Activated CD4-positive, alpha-beta T cell treated with anti-CD3 and anti-CD28 coated beads, Interleukin-2, amount 50 U/mL, for 16 hours (primary cell): ENCODE measurements around the gene HDAC11.

Experiments used
- DNase-seq: peaks from one replicate; pipeline ENCODE4 v3.0.0-alpha.2; 2020

HDAC11 gene

DNA sequence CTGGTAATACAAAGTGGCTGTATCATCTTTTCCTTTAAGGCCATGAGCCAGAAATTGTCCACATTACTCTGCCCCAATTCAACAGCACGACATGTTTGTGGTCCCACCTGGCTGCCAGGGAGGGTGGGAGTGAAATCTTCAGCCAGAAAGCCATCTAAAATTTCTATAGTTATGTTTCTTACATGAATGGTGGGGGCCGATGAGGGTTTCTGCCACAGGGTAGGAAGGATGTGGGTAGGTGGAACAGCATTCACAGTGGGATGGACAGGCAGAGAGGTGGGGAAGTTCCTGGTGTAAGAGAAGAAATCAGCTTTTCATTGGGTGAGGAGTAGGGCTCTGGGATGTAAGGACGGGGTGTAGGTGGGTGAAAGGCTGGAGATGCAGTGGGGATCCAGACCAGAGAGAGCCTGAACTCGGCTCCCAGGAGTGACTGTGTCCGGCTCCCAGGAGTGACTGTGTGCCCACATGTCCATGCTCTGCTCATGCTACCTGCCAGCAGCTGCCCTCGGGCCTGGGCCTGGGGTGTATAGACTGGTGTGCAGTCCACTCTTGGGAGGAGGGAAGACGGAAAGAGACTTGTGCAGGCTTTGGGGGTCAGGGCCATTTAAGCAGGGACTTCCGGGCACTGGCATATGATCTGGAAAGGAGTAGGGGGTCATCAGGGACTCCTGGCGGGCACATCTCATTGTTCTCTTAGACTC lies 65.0 kb downstream of the HDAC11 start:
- DNase-seq, result no peak

- DNase-seq, result no peak
These were observed 65.9 kb downstream of the HDAC11 start for GRCh38 chr3:13545952-13546454.

GRCh38 chr3:13546667-13547171 lies 66.6 kb downstream of the HDAC11 start:
- DNase-seq, result no peak

DNA sequence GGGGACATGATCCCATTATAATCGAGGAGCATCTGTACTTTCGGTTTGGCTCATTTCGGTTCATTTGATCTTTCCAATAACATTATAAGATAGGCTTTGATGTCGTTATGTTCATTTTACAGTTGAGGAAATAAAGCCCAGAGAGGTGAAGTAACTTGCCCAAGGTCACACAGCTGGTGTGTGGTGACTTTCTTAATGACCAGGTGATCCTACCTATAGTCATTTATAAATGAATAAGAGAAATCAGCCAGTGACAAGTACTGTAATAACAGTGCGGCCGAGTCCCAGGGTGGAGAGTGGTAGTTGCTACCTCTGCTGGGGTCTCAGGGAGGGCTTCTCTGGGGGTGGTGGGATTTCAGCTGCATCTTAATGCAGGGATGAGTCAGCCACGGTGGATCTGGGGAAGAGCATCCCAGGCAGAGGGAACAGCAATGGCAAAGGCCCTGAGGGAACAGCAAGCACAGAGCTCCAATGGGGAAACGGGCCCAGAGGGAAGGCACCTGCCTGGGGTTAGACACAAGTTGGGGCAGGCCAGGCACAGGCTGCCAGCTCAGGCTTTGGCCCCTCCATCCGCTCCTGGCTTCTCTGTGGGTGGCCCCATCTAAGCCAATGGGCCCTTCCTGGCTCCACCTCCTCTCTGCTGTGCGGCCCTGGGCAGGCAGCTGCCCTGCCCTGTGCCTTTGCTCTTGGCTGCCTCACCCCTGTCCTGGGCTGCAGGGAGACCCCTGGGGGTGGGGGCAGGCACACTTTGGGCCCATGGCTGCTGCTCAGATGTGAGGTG lies 67.7 kb downstream of the HDAC11 start:
- no peak for DNase-seq

DNA sequence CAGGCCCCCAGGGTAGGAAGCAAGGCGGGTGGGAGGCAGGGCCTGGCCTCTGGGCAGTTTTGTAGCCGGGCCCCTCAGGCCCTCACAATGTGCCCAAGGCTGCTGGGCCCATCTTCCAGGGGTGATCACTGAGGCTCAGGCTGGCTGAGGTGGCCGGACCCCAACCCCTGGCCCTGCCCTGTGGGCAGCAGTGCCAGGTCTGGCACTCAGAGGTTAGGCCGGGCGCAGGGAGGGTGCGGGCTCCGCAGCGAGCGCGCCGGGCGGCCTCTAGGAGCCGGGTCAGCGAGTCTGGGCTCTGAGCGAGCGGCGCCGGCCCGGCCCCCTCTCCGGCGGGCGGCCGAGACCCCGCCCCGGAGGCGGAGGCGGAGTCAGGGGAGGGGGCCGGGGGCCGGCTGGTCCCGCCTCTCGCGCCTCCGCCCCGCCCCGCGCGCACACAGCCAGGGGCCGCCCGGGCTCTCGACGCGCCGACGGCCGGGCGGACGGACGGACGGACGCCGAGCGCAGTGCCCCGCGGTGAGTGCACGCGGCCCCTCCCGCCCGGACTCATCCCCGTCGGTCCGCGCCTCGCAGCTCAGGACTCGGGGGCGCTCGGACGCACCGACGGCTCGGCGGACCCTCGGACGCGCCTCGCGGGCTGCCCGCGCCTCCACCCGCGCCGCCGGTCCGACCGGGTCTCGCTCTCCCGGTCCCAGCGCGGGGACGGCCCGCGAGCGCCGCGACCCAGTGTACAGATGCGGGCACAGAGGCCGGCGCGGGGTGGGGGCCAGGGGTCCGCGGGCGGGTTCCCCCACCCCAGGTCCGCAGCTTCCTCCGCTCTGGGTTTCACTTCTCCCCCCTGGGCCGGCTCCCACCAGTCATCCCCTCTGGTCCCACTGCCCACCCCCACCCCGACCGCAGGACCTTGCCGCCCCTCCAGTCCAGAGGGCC lies 68.9 kb downstream of the HDAC11 start, which contains the start of gene FBLN2:
FBLN2 (plus strand) TSS at position 430 of the 927 bp plus-strand sequence. CDS start 21,231 bp downstream, outside the sequence.
- no peak for DNase-seq

DNA sequence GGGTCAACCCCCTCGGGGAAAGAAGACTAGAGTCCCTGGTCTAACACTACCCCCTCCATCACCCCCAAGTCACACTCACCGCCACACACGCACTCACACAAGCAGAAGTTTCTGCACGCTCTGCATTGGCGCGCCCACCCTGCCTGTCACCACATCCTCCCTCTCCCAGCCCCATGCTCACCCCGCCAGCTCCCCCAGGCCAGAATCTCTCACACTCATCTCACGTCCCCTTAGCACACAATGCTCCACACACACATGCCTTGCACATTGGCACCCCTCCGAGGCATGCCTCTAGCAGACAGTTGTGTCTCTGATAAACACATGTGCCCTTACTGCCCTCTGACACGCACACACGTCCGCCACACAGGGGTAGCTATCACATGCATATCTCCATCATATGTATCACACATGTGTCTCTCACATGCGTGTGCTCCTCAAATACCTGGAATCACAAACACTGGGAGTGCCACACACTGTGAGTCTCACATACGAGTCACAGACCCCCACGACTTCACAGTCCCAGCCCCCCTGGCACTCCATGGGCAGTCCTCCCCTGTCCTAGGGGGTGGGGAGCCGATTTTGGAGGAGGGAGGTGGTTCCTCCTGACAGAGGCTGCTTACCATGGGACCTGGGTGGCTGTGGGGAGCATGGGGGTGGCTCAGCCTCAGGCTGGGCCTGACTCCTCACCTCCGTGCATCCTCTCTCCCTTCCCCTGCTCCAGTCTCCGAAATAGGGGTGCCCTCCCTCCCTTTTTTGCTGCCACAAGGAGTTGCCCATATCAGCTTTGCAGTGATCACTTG lies 69.7 kb downstream of the HDAC11 start:
- no peak for DNase-seq

DNA sequence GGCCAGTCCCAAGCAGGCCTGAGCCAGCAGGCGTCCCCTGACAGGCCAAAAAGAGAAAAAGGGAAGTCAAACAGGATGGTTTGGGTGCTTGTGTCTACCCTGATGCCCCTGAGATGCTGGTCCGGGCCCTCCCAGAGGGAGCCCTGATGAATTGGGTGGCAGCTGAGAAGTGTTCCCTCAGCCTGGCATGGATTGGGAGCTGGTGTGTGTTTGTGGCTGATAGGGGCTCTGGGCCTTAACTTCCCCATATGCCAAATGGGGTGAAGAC lies 70.3 kb downstream of the HDAC11 start:
- DNase-seq, result no peak

DNA sequence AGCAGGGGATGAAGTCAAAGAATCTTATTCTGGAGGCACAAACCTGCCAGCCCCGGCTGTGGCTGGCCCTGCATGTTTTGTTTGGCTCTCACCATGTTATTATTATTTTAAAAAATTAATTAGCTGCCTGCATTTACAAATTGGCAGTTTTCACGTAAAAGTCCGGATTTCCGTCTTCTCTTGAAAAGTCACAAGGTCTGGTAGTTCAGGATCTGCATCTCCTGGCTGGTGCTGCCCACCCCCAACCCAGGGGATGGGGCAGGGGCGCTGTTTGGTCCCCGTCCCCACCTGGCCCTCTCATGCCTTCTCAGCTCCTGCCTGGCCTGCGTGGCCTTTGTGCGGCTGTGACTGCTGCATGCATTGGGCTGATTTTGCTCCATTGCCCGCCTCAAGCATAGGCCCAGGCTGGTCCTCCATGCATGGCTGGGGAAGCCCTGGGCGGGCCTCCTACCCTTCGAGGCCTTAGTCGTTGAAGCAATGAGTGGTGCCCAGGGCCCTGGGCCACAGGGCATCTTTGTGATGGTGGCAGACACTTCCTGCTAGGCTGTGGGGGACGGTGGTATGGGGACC lies 70.8 kb downstream of the HDAC11 start:
- DNase-seq, result no peak

DNA sequence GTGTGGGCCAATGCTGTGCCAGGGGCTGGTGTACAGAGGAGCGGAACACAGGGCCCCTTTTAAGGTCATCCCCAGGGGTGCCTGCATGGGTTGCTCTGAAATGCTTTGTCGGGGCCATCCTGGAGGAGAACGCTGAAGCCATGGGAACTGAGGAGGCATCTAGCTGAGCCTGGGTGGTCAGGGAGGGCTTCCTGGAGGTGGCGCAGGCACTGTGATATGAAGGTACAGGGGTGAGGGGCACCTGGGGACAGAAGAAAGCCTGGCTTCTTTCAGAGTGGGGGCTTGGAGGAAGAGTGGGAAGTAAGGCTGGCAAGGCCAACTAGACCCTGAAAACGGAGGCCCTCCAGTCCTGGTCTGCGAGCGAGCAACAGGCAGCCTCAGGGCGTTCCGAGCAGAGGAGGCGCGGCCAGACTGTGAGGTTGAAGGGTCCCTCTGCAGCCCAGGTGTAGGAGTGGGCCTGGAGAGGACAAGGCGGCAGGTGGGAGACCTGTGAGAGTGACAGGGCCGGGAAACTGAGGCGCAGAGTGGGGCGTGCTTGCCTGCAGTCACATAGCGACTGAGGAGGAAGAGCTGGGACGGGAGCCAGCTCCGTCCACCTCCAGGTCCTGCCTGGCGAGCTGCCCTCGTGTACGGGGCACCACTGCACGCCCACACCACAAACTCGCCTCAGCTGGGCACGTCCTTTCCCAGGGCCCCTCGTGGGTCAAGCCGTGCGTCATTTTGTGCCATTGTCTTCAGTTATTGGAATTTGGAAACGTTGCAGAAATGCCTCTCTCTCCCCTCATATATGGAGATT lies 72.9 kb downstream of the HDAC11 start:
- no peak for DNase-seq

DNA sequence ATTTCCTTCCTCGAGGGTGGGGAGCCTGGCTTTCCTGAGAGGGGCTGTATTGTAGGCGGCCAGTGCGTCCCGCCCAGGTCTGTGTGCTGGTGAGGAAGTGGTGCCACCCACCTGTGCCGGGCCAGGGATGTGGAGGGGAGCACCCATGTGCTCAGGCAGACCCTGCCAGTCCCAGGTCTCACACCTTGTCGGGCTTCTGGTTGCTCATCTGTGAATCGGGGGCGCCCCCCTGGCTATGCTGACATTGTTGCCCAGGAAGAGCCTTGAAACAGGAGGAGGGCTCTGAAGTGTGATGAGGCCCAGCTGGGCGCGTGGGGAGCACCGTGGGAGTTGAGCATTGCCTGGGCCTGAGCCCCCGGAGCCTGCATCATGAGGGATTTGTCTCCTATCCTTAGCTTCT lies 73.6 kb downstream of the HDAC11 start:
- no peak for DNase-seq

- no peak for DNase-seq
These were observed 75.6 kb downstream of the HDAC11 start for GRCh38 chr3:13555753-13556152.
